Mesenchymal stem cell (in vitro differentiated cells and primary cell): ENCODE results near the gene SLC44A5.

Experiments
- DNase-seq: peaks from one replicate; pipeline ENCODE4 v3.0.0-alpha.2; 2013
- H2AFZ ChIP-seq: one replicate; pipeline ENCODE4 v1.6.1; 2013; ENCODE audit warnings: low read depth, mild to moderate bottlenecking, control low read depth, inconsistent platforms, low read length, moderate library complexity
- H2AK5ac ChIP-seq: 2 replicates; pipeline ENCODE4 v1.6.1; 2013; ENCODE audit warnings: low read length, moderate library complexity, mild to moderate bottlenecking, inconsistent platforms; ENCODE audit not compliant: severe bottlenecking
- H2BK120ac ChIP-seq: one replicate; pipeline ENCODE4 v1.6.1; 2013; ENCODE audit warnings: low read depth, mild to moderate bottlenecking, inconsistent platforms, low read length, moderate library complexity
- H2BK12ac ChIP-seq, 2 experiments: one replicate each; pipeline ENCODE4 v1.6.1; 2013; ENCODE audit warnings: inconsistent platforms in 2 of 2, low read length in 2 of 2, mild to moderate bottlenecking in 2 of 2, moderate library complexity in 2 of 2, control low read depth in 1 of 2
- H2BK15ac ChIP-seq: one replicate; pipeline ENCODE4 v1.6.1; 2013; ENCODE audit warnings: mild to moderate bottlenecking, low read depth, inconsistent platforms; ENCODE audit not compliant: poor library complexity, severe bottlenecking
- H2BK5ac ChIP-seq: 2 replicates; pipeline ENCODE4 v1.6.1; 2013; ENCODE audit warnings: low read depth, mild to moderate bottlenecking, low read length, control low read depth, inconsistent platforms; ENCODE audit not compliant: poor library complexity, severe bottlenecking
- H3K14ac ChIP-seq, 2 experiments: one replicate each; pipeline ENCODE4 v1.6.1; 2013; ENCODE audit warnings: inconsistent platforms in 2 of 2, low read length in 2 of 2, control low read depth in 1 of 2, mild to moderate bottlenecking in 1 of 2, moderate library complexity in 1 of 2
- H3K18ac ChIP-seq, 2 experiments: one replicate each; pipeline ENCODE4 v1.6.1; 2013; ENCODE audit warnings: inconsistent platforms in 2 of 2, low read length in 2 of 2, control low read depth in 1 of 2, low read depth in 1 of 2, mild to moderate bottlenecking in 1 of 2
- H3K23ac ChIP-seq, 2 experiments: one replicate each; pipeline ENCODE4 v1.6.1; 2013; ENCODE audit warnings: inconsistent platforms in 2 of 2, low read length in 2 of 2, mild to moderate bottlenecking in 2 of 2, moderate library complexity in 2 of 2, control low read depth in 1 of 2
- H3K27ac ChIP-seq: 2 replicates; pipeline ENCODE4 v1.5.1; 2013; ENCODE audit warnings: mild to moderate bottlenecking, moderate library complexity, low read length, control low read depth, inconsistent platforms; ENCODE audit not compliant: poor library complexity, severe bottlenecking
- H3K27me3 ChIP-seq, 2 experiments: 2 replicates each; pipeline versions ENCODE4 v1.6.1 to v1.7.0; 2013; ENCODE audit warnings: low read length in 2 of 2, mild to moderate bottlenecking in 2 of 2, moderate library complexity in 2 of 2, control low read depth in 1 of 2, inconsistent platforms in 1 of 2; ENCODE audit not compliant: control insufficient read depth in 1 of 2, insufficient read depth in 1 of 2
- H3K36me3 ChIP-seq, 2 experiments: 2 replicates each; pipeline versions ENCODE4 v1.6.1 to v1.7.0; 2013; ENCODE audit warnings: low read length in 2 of 2, control low read depth in 1 of 2, inconsistent platforms in 1 of 2, low read depth in 1 of 2, mild to moderate bottlenecking in 1 of 2; ENCODE audit not compliant: insufficient read depth in 2 of 2, control insufficient read depth in 1 of 2
- H3K4ac ChIP-seq, 2 experiments: one replicate each; pipeline ENCODE4 v1.6.1; 2013; ENCODE audit warnings: inconsistent platforms in 2 of 2, low read length in 2 of 2, mild to moderate bottlenecking in 2 of 2, moderate library complexity in 2 of 2, control low read depth in 1 of 2, low read depth in 1 of 2
- H3K4me1 ChIP-seq: 2 replicates; pipeline ENCODE4 v1.6.1; 2013; ENCODE audit warnings: low read depth, low read length, control low read depth; ENCODE audit not compliant: control insufficient read depth, insufficient read depth
- H3K4me2 ChIP-seq: 2 replicates; pipeline ENCODE4 v1.6.1; 2013; ENCODE audit warnings: low read length, mild to moderate bottlenecking, inconsistent platforms; ENCODE audit not compliant: poor library complexity, severe bottlenecking
- H3K4me3 ChIP-seq, 2 experiments: 2 replicates each; pipeline versions ENCODE4 v1.5.1 to v1.7.0; 2013; ENCODE audit warnings: low read length in 2 of 2, mild to moderate bottlenecking in 2 of 2, control low read depth in 1 of 2, low read depth in 1 of 2; ENCODE audit not compliant: insufficient read depth in 1 of 2
- H3K79me1 ChIP-seq: replicated peaks from 2 replicates; pipeline ENCODE4 v1.6.1; 2013; ENCODE audit warnings: mild to moderate bottlenecking, control low read depth, low read length, inconsistent platforms; ENCODE audit not compliant: poor library complexity, severe bottlenecking
- H3K9ac ChIP-seq: 2 replicates; pipeline ENCODE4 v1.7.0; 2013; ENCODE audit warnings: mild to moderate bottlenecking, low read length, moderate library complexity
- H3K9me3 ChIP-seq: 2 replicates; pipeline ENCODE4 v1.7.0; 2013; ENCODE audit warnings: mild to moderate bottlenecking, low read length; ENCODE audit not compliant: control insufficient read depth
- H4K8ac ChIP-seq: one replicate; pipeline ENCODE4 v1.6.1; 2013; ENCODE audit warnings: inconsistent platforms, mild to moderate bottlenecking, low read length, moderate library complexity
- H4K91ac ChIP-seq: one replicate; pipeline ENCODE4 v1.6.1; 2013; ENCODE audit warnings: mild to moderate bottlenecking, low read length, inconsistent platforms
- WGBS: methylation state at CpG from one replicate; pipeline ENCODE4 v1.1.7; 2013; ENCODE audit warnings: mixed read lengths; 5-methylcytosine and 5-hydroxymethylcytosine counted together

Gene SLC44A5

GRCh38 chr1:75612976-75613375, 2.1 kb upstream of the SLC44A5 start:
- Histone ChIP-seq H2BK5ac (no peak overlapping the region), H2BK120ac (no peak overlapping the region), H2BK15ac (no peak overlapping the region), H3K27ac (no peak overlapping the region), H3K4ac (no peak overlapping the region), H3K14ac (no peak overlapping the region), H3K4me2 (peak overlapping the region; percentile 14), H4K91ac (no peak overlapping the region), H3K4me3 (no peak overlapping the region), H3K23ac (no peak overlapping the region), H2AFZ (no peak overlapping the region), H3K9ac (no peak overlapping the region), H3K27me3 (peaks cover 37 to 52% of the 10 kb centered on the region in 2 experiments), H3K79me1 (no peaks in the 10 kb centered on the region), H2BK12ac (no peak overlapping the region), H2AK5ac (no peak overlapping the region), H3K18ac (no peak overlapping the region), H3K4me1 (peaks cover 21% of the 10 kb centered on the region), H3K36me3 (no peaks in the 10 kb centered on the region), H4K8ac (no peak overlapping the region), H3K9me3 (no peaks in the 10 kb centered on the region)
- 71% methylated on average over 3 of the region's 3 CpGs for WGBS
- no peak for DNase-seq

DNA sequence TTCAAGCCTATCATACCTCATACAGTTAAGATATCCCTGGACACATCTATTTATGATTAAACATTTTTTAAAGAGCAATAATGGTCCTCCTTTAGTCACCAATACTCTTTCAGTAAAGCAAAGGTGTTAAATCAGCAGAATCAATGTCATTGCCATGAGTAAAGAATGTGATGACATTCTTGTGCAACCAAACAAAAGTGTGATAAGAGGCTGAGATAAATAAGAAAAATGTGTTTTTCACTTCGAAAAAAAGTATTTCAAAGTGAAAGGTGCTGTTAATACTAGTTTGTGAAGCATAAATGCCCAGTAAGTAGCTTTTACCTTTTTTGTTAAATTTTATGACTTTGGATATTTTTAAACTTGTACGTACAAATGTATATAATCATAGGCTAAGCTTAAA, 8.4 kb downstream of the SLC44A5 start:
- Histone ChIP-seq H2BK15ac (no peak overlapping the region), H4K91ac (no peak overlapping the region), H3K18ac (no peak overlapping the region), H2AK5ac (no peak overlapping the region), H3K4me3 (no peak overlapping the region), H2BK5ac (no peak overlapping the region), H3K27me3 (no peaks in the 10 kb centered on the region), H3K4ac (no peak overlapping the region), H3K23ac (no peak overlapping the region), H2BK120ac (no peak overlapping the region), H3K79me1 (no peaks in the 10 kb centered on the region), H3K9me3 (no peaks in the 10 kb centered on the region), H3K9ac (no peak overlapping the region), H4K8ac (no peak overlapping the region), H3K4me1 (no peaks in the 10 kb centered on the region), H3K36me3 (no peaks in the 10 kb centered on the region), H3K27ac (no peak overlapping the region), H2AFZ (no peak overlapping the region), H3K14ac (no peak overlapping the region), H3K4me2 (no peak overlapping the region), H2BK12ac (no peak overlapping the region)
- WGBS, result 0% methylated on average over 1 of the region's 2 CpGs
- no peak for DNase-seq

GRCh38 chr1:75600781-75601180, 10.1 kb downstream of the SLC44A5 start:
- 50% methylated on average over 1 of the region's 1 CpG for WGBS
- Histone ChIP-seq H2BK120ac (no peak overlapping the region), H3K27ac (no peak overlapping the region), H2AK5ac (no peak overlapping the region), H3K4me1 (no peaks in the 10 kb centered on the region), H2BK5ac (no peak overlapping the region), H4K8ac (no peak overlapping the region), H2BK12ac (no peak overlapping the region), H3K27me3 (no peaks in the 10 kb centered on the region), H3K14ac (no peak overlapping the region), H3K79me1 (no peaks in the 10 kb centered on the region), H3K4me3 (no peak overlapping the region), H3K9ac (no peak overlapping the region), H3K4me2 (no peak overlapping the region), H3K18ac (no peak overlapping the region), H3K4ac (no peak overlapping the region), H3K36me3 (no peaks in the 10 kb centered on the region), H3K9me3 (no peaks in the 10 kb centered on the region), H3K23ac (no peak overlapping the region), H2BK15ac (no peak overlapping the region), H2AFZ (no peak overlapping the region), H4K91ac (no peak overlapping the region)
- no peak for DNase-seq

DNA sequence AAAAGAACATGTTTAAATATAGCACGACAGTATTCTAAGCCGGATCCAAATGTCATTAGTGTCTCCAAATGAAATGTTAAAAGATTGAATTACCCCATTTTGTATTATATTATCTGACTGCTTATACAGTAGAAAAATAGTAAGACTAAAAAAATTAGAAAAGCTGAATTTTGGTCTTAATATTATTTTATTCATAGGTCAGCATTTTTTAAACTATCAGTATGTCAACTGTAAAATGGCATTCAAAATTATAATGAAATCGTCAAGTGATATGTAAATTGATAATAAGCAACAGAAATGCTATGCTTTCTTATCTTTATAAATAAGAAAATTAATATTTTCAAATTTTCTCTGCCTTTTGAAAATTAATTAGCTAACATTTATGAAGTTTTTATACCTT, 16.6 kb downstream of the SLC44A5 start:
- WGBS, result no CpG with 5 or more reads among the region's 3 CpGs
- no peak overlapping the region for H3K27ac ChIP-seq

More for the DNA sequence above, 16.6 kb downstream of the SLC44A5 start:
- no peak overlapping the region for H2AFZ ChIP-seq
- no peaks in the 10 kb centered on the region for H3K27me3 ChIP-seq
- no peak overlapping the region for H3K14ac ChIP-seq
- H3K4me3 ChIP-seq, result no peak overlapping the region
- no peaks in the 10 kb centered on the region for H3K79me1 ChIP-seq
- H3K36me3 ChIP-seq, result no peaks in the 10 kb centered on the region
- no peak overlapping the region for H3K4me2 ChIP-seq
- no peak overlapping the region for H3K4ac ChIP-seq
- no peak overlapping the region for H2BK15ac ChIP-seq
- H2BK120ac ChIP-seq, result no peak overlapping the region
- no peak overlapping the region for H2BK12ac ChIP-seq
- DNase-seq, result no peak
- no peak overlapping the region for H3K9ac ChIP-seq
- H3K9me3 ChIP-seq, result peaks cover 3% of the 10 kb centered on the region
- H2AK5ac ChIP-seq, result no peak overlapping the region
- H3K23ac ChIP-seq, result no peak overlapping the region
- no peak overlapping the region for H4K8ac ChIP-seq
- H3K18ac ChIP-seq, result no peak overlapping the region
- H3K4me1 ChIP-seq, result no peaks in the 10 kb centered on the region
- no peak overlapping the region for H4K91ac ChIP-seq
- no peak overlapping the region for H2BK5ac ChIP-seq
